Measurements from ENCODE around the gene ANKRD12.

GRCh38 chr18:9232977-9233376, 96.4 kb downstream of the ANKRD12 start:
- no peak for TF ChIP-seq EZH2 (IDR thresholded peaks at IDR 0.05; ENCODE audit: low read length)
- TF ChIP-seq, protein P1, sequence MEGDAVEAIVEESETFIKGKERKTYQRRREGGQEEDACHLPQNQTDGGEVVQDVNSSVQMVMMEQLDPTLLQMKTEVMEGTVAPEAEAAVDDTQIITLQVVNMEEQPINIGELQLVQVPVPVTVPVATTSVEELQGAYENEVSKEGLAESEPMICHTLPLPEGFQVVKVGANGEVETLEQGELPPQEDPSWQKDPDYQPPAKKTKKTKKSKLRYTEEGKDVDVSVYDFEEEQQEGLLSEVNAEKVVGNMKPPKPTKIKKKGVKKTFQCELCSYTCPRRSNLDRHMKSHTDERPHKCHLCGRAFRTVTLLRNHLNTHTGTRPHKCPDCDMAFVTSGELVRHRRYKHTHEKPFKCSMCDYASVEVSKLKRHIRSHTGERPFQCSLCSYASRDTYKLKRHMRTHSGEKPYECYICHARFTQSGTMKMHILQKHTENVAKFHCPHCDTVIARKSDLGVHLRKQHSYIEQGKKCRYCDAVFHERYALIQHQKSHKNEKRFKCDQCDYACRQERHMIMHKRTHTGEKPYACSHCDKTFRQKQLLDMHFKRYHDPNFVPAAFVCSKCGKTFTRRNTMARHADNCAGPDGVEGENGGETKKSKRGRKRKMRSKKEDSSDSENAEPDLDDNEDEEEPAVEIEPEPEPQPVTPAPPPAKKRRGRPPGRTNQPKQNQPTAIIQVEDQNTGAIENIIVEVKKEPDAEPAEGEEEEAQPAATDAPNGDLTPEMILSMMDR (optimal IDR thresholded peaks at IDR 0.05 in 1 of 3, IDR thresholded peaks at IDR 0.05 in 1 of 3, conservative IDR thresholded peaks at IDR 0.05 in 1 of 3; ENCODE audit: extremely low read depth in 1 of 3, insufficient read depth in 2 of 3, low read length in 3 of 3): no peak
